Transverse colon (tissue), 4 donors: ENCODE measurements around the gene ATP1A3. TPM values are rescaled to one million over a fixed set of nuclear protein-coding genes. Genes with fewer than 3 reads are reported as not detected.

ENCODE experiments used
- DNase-seq: peaks from one replicate; pipeline ENCODE4 v3.0.0-alpha.2; 2019
- H3K27ac ChIP-seq, 4 donors: fragments of 200-600 bp; sonication (generic); 2 replicates each; pipeline ENCODE4 v1.5.1; 2016 to 2018; ENCODE audit warnings: inconsistent platforms in 4 of 4
- H3K27me3 ChIP-seq: fragments of 200-600 bp; sonication (generic); 2 replicates; pipeline ENCODE4 v1.5.1; 2017; ENCODE audit warnings: inconsistent platforms
- H3K36me3 ChIP-seq, 4 donors: fragments of 200-600 bp; sonication (generic); 2 replicates each; pipeline ENCODE4 v1.5.1; 2017 to 2019; ENCODE audit warnings: inconsistent platforms in 4 of 4
- H3K4me1 ChIP-seq, 4 donors: fragments of 200-600 bp; sonication (generic); 2 replicates each; pipeline ENCODE4 v1.5.1; 2017 to 2020; ENCODE audit warnings: inconsistent platforms in 4 of 4
- H3K4me3 ChIP-seq, 4 donors: fragments of 200-600 bp; sonication (generic); 1 replicate in 1 of 4; 2 replicates in 3 of 4; pipeline versions ENCODE4 v1.5.1 to v1.6.1; 2017 to 2019; ENCODE audit warnings: inconsistent platforms in 4 of 4
- H3K9me3 ChIP-seq, 2 donors: fragments of 200-600 bp; sonication (generic); 2 replicates each; pipeline ENCODE4 v1.5.1; 2017 to 2019; ENCODE audit warnings: inconsistent platforms in 2 of 2
- CTCF ChIP-seq, 5 experiments: fragments of 200-600 bp in 3 of 5; fragments of 450-650 bp in 2 of 5; sonication (generic) in 3 of 5; IDR thresholded peaks; 1 replicate in 2 of 5; 2 replicates in 3 of 5; pipeline ENCODE4 v1.5.1; 2016 to 2017; ENCODE audit warnings: antibody characterized with exemption in 5 of 5, inconsistent platforms in 3 of 5, mild to moderate bottlenecking in 2 of 5, moderate library complexity in 1 of 5
- EP300 ChIP-seq: sonication (generic); formaldehyde crosslinking; IDR thresholded peaks from one replicate; pipeline ENCODE4 v1.6.1; 2017; ENCODE audit warnings: antibody characterized with exemption, low read depth
- POLR2A ChIP-seq: fragments of 450-650 bp; IDR thresholded peaks from one replicate; pipeline ENCODE4 v1.6.1; 2016; ENCODE audit warnings: antibody characterized with exemption, mild to moderate bottlenecking, moderate library complexity
- POLR2AphosphoS5 ChIP-seq, 3 donors: sonication (generic); formaldehyde crosslinking; IDR thresholded peaks; one replicate each; pipeline ENCODE4 v1.6.1; 2016; ENCODE audit warnings: antibody characterized with exemption in 3 of 3
- WGBS, 2 donors: methylation state at CpG; one replicate each; pipeline ENCODE4 v1.1.5; 2018; ENCODE audit warnings: low coverage in 1 of 2; 5-methylcytosine and 5-hydroxymethylcytosine counted together
- in situ Hi-C, 4 donors: fragments of 200-750 bp; cut with MboI; loops; one replicate each; pipeline versions ENCODE4 v1.15.0 to v1.15.1; 2017; ENCODE audit warnings: low sequenced_read_pairs in 3 of 4, low pct_ligation_motif_present in 1 of 4, low pct_unique_long_range_greater_than_20kb in 1 of 4
- intact Hi-C: fragments of 100-400 bp; cut with DNase I; formaldehyde crosslinking; loops from one replicate; pipeline ENCODE4 v1.15.1; 2023; ENCODE audit warnings: low total_unique reads
- total RNA-seq, 4 donors: library from RNA; depleted of rRNA; stranded (reverse); fragments of >200 nt; gene quantifications; one replicate each; pipeline ENCODE4 v1.1.0, GENCODE V29; 2016

The ATP1A3 gene
- total RNA-seq, 4 donors from 2014 or later: 0.20 to 1.1 (median 1.1) TPM; not detected in 1

DNA sequence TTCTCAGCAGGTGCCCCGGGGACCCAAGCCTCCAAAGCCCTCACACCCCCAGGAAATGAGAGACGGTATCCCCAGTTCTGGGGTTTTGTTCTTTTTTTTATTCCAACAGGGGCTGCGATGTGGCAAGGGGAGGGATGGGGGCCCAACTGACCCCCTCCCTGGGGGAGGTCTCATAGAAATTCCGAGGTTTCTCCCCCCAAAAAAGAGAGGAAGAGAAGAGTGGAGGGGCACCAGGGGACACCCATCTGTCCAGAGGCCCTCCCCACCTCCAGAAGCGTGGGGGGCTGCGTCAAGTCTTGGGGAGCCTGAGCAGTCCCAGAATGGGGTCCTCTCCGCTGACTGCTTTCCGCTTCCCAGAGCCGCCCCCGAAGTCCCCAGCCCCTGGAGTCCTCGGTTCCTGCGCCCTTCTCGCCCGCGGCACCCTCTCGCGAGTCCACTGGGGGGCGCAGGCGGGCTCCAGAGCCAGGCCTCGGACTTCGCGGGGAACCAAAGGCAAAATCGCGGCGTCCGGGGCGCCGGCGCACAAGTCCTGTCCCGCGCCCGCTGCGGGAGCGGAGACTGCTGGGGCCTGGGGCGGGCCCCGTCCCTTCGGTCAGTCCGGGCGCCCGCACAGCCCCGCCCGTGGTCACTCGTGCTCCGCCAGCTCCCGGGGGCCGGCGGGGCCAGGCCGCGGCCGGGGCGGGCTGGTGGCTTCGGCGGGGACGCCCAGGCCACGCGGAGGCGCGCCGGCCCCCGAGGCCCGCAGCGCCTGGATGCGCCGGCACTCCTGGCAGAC is 4.4 kb upstream of the ATP1A3 start:
- H3K27ac ChIP-seq: no peak overlapping the region
- TF ChIP-seq CTCF (IDR thresholded peaks at IDR 0.05) (peak; percentile 40 to 59 (median 54)), POLR2AphosphoS5 (IDR thresholded peaks at IDR 0.05) (no peak)
- no peaks in the 10 kb centered on the region for H3K9me3 ChIP-seq
- in situ Hi-C loops (no loop called here), intact Hi-C loops (no loop called here)
- H3K27me3 ChIP-seq: peaks cover 86% of the 10 kb centered on the region
- no peaks in the 10 kb centered on the region for H3K36me3 ChIP-seq
- H3K4me1 ChIP-seq: peaks cover 5 to 22% (median 15%) of the 10 kb centered on the region in 4 donors
- DNase-seq: peak; percentile 43
- 5% methylated on average over 17 of the region's 64 CpGs; no CpG with 5 or more reads in 1 of the 2 donors for WGBS, 2 donors
- peak overlapping the region in 1 of 4 donors; percentile 18 for H3K4me3 ChIP-seq

GRCh38 chr19:41997851-41998229 is 3.8 kb upstream of the ATP1A3 start:
- DNase-seq: no peak
- Histone ChIP-seq H3K9me3 (no peaks in the 10 kb centered on the region), H3K36me3 (no peaks in the 10 kb centered on the region), H3K27ac (no peak overlapping the region), H3K27me3 (peaks cover 92% of the 10 kb centered on the region), H3K4me3 (no peak overlapping the region), H3K4me1 (peaks cover 5 to 23% (median 15%) of the 10 kb centered on the region in 4 donors)
- intact Hi-C loops: no loop called here
- TF ChIP-seq POLR2A (no peak), CTCF (IDR thresholded peaks at IDR 0.05) (no peak)
- in situ Hi-C loops: no loop called here
- WGBS, 2 donors: 19% methylated on average over 14 of the region's 14 CpGs; no CpG with 5 or more reads in 1 of the 2 donors

GRCh38 chr19:41997121-41997850 is 3.3 kb upstream of the ATP1A3 start:
- H3K36me3 ChIP-seq: no peaks in the 10 kb centered on the region
- intact Hi-C loops (no loop called here), in situ Hi-C loops (no loop called here)
- peaks cover 98% of the 10 kb centered on the region for H3K27me3 ChIP-seq
- peak; percentile 32 for DNase-seq
- no peak overlapping the region for H3K4me3 ChIP-seq
- H3K27ac ChIP-seq: no peak overlapping the region
- TF ChIP-seq CTCF (IDR thresholded peaks at IDR 0.05) (no peak), POLR2AphosphoS5 (IDR thresholded peaks at IDR 0.05) (no peak), EP300 (no peak), POLR2A (no peak)
- WGBS, 2 donors: 2 to 3% methylated on average over 8 to 35 of the region's 35 CpGs
- H3K9me3 ChIP-seq: no peaks in the 10 kb centered on the region
- H3K4me1 ChIP-seq: peaks cover 5 to 23% (median 15%) of the 10 kb centered on the region in 4 donors

DNA sequence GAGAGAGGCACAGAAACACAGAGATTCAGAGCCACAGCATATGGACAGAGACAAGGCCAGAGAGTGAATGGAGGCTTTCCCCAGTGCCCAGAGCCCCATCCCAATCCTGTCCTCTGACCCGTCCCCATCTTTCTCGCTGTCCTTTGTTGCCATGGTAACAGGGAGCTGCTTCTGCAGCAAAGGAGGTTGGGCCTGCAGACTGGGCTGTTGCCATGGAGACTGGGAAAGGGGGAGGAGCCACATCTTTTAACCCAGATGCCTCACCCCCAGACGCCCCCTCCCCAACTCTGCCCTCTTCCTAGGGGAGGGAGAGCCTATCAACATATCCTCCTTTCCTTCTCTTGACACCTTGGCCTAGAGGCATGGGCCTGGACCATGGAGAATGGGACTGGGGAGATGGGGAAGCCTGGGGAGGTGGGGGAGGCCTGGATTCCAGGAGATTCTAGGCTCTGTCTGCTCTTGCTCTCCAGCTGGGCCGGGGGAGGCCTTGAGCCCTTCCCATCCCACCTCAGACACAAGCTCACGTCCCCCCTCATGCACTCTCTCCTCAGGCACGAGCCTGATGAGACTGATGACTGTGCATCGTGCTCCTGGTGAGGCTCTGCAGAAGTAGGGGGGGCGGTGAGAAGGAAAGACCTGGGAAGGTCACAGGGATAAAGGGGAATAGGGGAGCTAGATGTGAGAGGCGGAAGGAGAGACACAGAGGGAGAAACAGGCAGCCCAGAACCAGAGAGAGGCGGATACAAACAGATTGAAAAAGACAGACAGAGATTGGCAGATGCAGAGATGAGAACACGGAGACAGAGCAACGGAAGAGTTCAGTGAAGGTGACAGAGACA is 2.1 kb upstream of the ATP1A3 start:
- Histone ChIP-seq H3K27ac (no peak overlapping the region), H3K27me3 (peaks cover 100% of the 10 kb centered on the region), H3K4me3 (no peak overlapping the region), H3K9me3 (no peaks in the 10 kb centered on the region), H3K4me1 (peaks cover 5 to 23% (median 15%) of the 10 kb centered on the region in 4 donors), H3K36me3 (no peaks in the 10 kb centered on the region)
- DNase-seq: no peak
- WGBS, 2 donors: 49 to 50% methylated on average over 6 to 11 of the region's 12 CpGs
- in situ Hi-C loops (no loop called here), intact Hi-C loops (no loop called here)
- TF ChIP-seq EP300 (no peak), POLR2A (no peak), CTCF (IDR thresholded peaks at IDR 0.05) (no peak)
